Lower lobe of right lung (tissue), 2 donors: Measurements from ENCODE around the gene ARVCF. TPM values are rescaled to one million over a fixed set of nuclear protein-coding genes. Genes with fewer than 3 reads are reported as not detected.

Experiments used
- ATAC-seq, 2 donors: fragments of 200-7000 bp; cut with Tn5 transposase; one replicate each; pipeline ENCODE4 v1.9.1; 2020 to 2022; ENCODE audit warnings: mild to moderate bottlenecking in 2 of 2, moderate library complexity in 2 of 2
- DNase-seq: peaks from one replicate; pipeline ENCODE4 v3.0.0-alpha.2; 2020
- H3K27ac ChIP-seq: fragments of 200-600 bp; one replicate; pipeline ENCODE4 v1.8.0; 2022
- H3K27me3 ChIP-seq: fragments of 200-600 bp; one replicate; pipeline ENCODE4 v1.8.0; 2022; ENCODE audit warnings: low read depth
- H3K36me3 ChIP-seq: fragments of 200-600 bp; one replicate; pipeline ENCODE4 v1.8.0; 2022; ENCODE audit warnings: mild to moderate bottlenecking
- H3K4me1 ChIP-seq: fragments of 200-600 bp; one replicate; pipeline ENCODE4 v1.8.0; 2022
- H3K4me3 ChIP-seq: fragments of 200-600 bp; one replicate; pipeline ENCODE4 v1.8.0; 2022; ENCODE audit warnings: mild to moderate bottlenecking
- H3K9me3 ChIP-seq: fragments of 200-600 bp; one replicate; pipeline ENCODE4 v1.8.0; 2022
- intact Hi-C: fragments of 100-400 bp; cut with DNase I; formaldehyde crosslinking; loops from one replicate; pipeline ENCODE4 v1.11.0; 2022
- total RNA-seq: library from RNA; stranded (reverse); fragmentation: NEBNext Ultra II Directional; extraction: Animal tissue kit (Norgen Biotek cat#: 25700); gene quantifications from one replicate; pipeline ENCODE4 v1.2.1, GENCODE V29; 2021
- TF ChIP-seq, protein P1 (sequence below): fragments of 200-600 bp; IDR thresholded peaks from one replicate; pipeline ENCODE4 v1.8.0; 2022; ENCODE audit warnings: antibody characterized with exemption, mild to moderate bottlenecking
- donor health status: DM: no; HTN: yes; CAD: no; lungs with severe emphysema.

The ARVCF gene
- total RNA-seq, 1 donor from 2014 or later = 16.8 TPM

DNA sequence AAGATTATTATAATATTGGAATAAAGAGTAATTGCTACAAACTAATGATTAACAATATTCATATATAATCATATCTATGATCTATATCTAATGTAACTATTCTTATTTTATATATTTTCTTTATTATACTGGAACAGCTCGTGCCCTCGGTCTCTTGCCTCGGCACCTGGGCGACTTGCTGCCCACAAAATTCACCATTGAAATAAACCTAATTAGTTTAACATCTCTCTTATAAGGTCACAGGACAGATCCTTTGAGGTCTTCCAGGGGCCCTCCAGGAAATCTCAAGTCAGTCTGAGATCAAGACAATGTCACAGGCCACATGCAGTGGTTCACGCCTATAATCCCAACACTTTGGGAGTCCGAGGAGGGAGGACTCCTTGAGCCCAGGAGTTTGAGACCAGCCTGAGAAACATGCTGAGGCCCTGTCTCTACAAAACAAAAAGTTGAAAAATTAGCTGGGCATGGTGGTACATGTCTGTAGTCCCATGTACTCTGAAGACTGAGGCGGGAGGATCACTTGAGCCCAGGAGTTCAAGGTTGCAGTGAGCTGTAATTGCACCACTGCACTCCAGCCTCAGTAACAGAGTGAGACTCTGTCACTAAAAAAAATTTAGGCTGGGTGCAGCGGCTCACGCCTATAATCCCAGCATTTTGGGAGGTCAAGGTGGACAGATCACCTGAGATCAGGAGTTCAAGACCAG, 68.4 kb downstream of the ARVCF start:
- ATAC-seq (no peak), DNase-seq (peak; percentile 6)
- peaks cover 43% of the 10 kb centered on the region for H3K4me1 ChIP-seq
- TF ChIP-seq, protein P1, sequence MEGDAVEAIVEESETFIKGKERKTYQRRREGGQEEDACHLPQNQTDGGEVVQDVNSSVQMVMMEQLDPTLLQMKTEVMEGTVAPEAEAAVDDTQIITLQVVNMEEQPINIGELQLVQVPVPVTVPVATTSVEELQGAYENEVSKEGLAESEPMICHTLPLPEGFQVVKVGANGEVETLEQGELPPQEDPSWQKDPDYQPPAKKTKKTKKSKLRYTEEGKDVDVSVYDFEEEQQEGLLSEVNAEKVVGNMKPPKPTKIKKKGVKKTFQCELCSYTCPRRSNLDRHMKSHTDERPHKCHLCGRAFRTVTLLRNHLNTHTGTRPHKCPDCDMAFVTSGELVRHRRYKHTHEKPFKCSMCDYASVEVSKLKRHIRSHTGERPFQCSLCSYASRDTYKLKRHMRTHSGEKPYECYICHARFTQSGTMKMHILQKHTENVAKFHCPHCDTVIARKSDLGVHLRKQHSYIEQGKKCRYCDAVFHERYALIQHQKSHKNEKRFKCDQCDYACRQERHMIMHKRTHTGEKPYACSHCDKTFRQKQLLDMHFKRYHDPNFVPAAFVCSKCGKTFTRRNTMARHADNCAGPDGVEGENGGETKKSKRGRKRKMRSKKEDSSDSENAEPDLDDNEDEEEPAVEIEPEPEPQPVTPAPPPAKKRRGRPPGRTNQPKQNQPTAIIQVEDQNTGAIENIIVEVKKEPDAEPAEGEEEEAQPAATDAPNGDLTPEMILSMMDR = no peak
- peaks cover 13% of the 10 kb centered on the region for H3K36me3 ChIP-seq
- intact Hi-C loops = no loop called here
- no peak overlapping the region for H3K27ac ChIP-seq
- H3K4me3 ChIP-seq = no peak overlapping the region
- H3K27me3 ChIP-seq = no peaks in the 10 kb centered on the region
- H3K9me3 ChIP-seq = no peaks in the 10 kb centered on the region

DNA sequence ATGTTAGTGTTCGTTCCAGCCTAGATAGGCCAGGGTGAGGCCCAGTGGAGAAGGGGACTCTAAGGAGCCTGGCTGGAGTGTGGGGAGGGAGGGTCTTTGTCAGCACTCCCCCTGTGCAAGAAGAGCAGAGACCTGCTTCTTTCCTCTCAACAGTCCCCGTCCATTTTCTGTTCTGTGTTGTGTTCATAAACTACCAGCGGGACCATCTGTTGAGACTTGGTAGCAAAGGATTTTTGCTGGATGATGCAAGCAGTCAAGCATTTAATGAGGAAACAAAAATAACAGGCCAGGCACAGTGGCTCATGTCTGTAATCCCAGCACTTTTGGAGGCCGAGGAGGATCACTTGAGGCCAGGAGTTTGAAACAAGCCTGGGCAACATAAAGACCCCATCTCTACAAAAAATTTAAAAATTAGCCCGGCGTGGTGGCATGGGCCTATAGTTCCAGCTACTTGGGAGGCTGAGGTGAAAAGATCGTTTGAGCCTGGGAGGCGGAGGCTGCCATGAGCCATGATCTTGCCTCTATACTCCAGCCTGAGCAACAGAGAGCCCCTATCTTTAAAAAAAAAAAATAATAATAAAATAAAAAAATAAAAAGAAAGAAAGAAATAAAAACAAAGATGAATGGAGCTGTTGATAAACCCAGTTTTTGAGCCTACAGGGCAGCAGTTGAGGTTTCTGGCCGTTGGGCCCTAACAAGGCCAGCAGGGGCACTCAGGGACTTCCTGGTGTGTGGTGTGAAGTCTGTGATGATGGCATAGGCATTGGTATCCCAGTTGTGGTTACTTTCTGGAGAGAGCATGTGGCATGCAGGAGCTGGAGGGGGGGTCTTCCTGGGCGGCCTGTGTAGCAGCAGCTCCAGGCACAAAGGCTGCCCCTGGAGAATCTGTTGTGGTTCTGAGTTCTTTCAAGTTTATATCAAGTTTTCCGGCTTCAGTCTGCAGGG, 73.3 kb downstream of the ARVCF start:
- Histone ChIP-seq H3K27me3 (no peaks in the 10 kb centered on the region), H3K36me3 (no peaks in the 10 kb centered on the region), H3K9me3 (no peaks in the 10 kb centered on the region), H3K4me3 (peak overlapping the region; percentile 83), H3K4me1 (peaks cover 69% of the 10 kb centered on the region), H3K27ac (peak overlapping the region; percentile 97)
- TF ChIP-seq, protein P1 = no peak
- DNase-seq (peak; percentile 48), ATAC-seq (peak; percentile 34 to 63)
- intact Hi-C loops = no loop called here

DNA sequence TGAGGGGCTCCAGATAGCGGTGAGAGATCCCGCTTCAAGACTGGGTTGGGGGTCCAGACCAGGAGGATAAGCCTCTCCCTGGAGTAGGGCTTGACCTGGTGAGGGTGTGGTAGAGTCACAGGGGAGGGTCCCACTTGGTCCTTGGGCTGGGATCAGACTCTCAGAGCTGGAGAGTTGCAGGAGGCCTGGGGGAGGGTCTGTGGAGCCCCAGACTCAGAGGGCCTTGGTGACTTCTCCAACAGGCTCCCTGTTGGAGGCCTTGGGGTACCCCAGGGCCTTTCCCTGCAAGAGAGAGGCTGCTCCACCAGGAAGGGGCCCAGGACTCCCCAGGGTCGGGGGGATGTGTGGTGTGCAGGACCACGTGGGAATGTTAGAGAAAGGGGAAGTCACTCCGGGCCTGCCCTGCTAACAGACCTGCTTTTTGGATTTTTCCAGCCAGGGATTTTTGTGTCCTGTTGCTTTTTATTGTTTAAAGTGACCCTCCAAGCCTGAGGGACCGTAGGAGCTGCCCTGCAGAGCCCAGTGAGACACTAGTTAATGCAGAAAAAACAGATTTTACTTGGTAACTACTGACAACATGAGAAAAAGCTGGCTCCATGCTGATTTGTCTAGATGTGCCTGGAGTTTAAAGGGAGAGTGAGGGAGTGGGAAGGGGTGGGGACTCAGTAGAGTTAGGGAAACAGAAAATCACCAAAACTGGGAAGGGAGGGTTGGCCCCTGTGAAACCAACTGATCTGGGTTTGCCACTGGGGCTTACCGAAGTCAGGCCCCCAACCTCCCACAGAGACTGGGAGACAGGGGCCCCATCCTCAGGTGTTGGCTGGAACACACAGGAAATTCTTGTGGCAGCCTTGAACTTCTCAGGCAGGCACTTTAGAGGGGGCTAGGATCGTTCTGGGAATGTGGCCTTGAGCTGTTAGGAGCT, 74.2 kb downstream of the ARVCF start:
- peak; percentile 67 for DNase-seq
- Histone ChIP-seq H3K4me1 (peaks cover 74% of the 10 kb centered on the region), H3K9me3 (no peaks in the 10 kb centered on the region), H3K4me3 (peak overlapping the region; percentile 83), H3K27ac (peak overlapping the region; percentile 97), H3K36me3 (no peaks in the 10 kb centered on the region), H3K27me3 (no peaks in the 10 kb centered on the region)
- ATAC-seq = peak; percentile 61 to 72
- intact Hi-C loops = no loop called here
- TF ChIP-seq, protein P1 = no peak

DNA sequence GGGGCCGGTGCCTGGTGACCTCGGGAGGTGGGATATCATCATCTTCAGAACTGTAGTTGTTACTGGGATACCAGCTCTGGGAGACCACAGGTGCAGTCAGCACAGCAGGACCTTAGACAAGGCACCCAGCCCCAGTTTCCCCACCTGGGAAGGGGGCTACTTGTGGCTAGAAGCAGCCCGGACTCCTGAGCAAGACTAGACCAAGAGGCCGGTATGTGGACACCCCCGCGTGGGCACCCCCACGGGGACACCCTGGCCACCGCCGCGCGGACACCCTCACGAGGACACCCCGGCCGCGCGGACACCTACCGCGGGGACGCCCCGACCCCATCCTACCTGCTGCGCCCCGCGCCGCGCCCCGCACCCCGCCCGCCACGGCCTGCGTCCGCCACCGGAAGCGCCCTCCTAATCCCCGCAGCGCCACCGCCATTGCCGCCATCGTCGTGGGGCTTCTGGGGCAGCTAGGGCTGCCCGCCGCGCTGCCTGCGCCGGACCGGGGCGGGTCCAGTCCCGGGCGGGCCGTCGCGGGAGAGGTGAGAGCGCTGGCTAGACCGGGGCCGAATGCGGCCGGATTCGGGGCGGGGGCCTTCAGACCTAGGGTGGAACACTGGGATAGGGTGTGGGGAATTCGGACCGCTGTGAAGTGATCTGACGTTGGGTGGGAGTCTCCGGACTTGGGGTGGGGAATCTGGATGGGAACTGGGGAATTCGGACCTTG, 75.1 kb downstream of the ARVCF start, which contains the start of the genes COMT and TXNRD2:
TSS of gene COMT (plus strand) at position 408 of the 718 bp plus-strand sequence. CDS start 20,755 bp downstream, outside the sequence.
TSS of gene TXNRD2 (minus strand) at position 454 of the 718 bp plus-strand sequence. CDS start at position 439, 15 bp downstream.
- TF ChIP-seq, protein P1 = no peak
- ATAC-seq = peak; percentile 92 to 93
- peak; percentile 82 for DNase-seq
- Histone ChIP-seq H3K27ac (peak within 1 kb of the TSS; percentile 97), H3K36me3 (no peaks in the 10 kb centered on the region), H3K9me3 (no peaks in the 10 kb centered on the region), H3K4me3 (peak within 1 kb of the TSS; percentile 83), H3K4me1 (peaks cover 65% of the 10 kb centered on the region), H3K27me3 (no peaks in the 10 kb centered on the region)
- intact Hi-C loops = no loop called here
